ENCODE data around the gene ZCCHC2.

DNA sequence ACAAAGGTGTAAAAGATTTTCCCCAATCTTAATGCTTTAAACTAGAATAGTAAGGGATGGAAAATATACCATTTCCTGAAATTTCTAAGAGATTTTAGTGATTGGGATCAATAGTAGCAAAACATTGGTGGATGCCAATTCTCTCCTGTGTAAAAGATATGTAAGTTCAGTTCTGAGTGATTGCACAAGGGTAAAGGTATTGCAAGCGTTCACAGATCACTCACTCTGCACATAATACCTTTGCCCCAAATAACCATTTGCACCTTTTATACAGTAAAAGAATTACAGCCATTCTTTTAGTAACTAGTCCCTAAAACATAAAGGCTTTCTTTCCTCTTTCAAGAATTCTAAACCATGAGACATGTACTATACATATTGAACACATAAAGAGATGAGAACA lies 13.0 kb upstream of the ZCCHC2 start:
- TF ChIP-seq, protein P1, sequence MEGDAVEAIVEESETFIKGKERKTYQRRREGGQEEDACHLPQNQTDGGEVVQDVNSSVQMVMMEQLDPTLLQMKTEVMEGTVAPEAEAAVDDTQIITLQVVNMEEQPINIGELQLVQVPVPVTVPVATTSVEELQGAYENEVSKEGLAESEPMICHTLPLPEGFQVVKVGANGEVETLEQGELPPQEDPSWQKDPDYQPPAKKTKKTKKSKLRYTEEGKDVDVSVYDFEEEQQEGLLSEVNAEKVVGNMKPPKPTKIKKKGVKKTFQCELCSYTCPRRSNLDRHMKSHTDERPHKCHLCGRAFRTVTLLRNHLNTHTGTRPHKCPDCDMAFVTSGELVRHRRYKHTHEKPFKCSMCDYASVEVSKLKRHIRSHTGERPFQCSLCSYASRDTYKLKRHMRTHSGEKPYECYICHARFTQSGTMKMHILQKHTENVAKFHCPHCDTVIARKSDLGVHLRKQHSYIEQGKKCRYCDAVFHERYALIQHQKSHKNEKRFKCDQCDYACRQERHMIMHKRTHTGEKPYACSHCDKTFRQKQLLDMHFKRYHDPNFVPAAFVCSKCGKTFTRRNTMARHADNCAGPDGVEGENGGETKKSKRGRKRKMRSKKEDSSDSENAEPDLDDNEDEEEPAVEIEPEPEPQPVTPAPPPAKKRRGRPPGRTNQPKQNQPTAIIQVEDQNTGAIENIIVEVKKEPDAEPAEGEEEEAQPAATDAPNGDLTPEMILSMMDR (IDR thresholded peaks at IDR 0.05) = no peak
- TF ChIP-seq POLR2A (IDR thresholded peaks at IDR 0.05) = no peak

Data from right lobe of liver (tissue), 4 donors.